CD14-positive monocyte (primary cell): ENCODE measurements around the gene SEC24D. TPM values are rescaled to one million over a fixed set of nuclear protein-coding genes. Genes with fewer than 3 reads are reported as not detected.

Experiments
- DNase-seq, 3 donors: peaks; one replicate each; pipeline ENCODE4 v3.0.0-alpha.2; 2011 to 2022
- H2AFZ ChIP-seq: 2 replicates; pipeline ENCODE4 v1.6.0; 2012; ENCODE audit warnings: mild to moderate bottlenecking, low read depth, low read length, inconsistent platforms; ENCODE audit not compliant: insufficient read depth, poor library complexity, severe bottlenecking
- H3K27ac ChIP-seq, 2 donors: 1 replicate in 1 of 2; 2 replicates in 1 of 2; pipeline ENCODE4 v1.5.1; 2012 to 2013; ENCODE audit warnings: low read length in 2 of 2, control low read depth in 1 of 2, inconsistent platforms in 1 of 2, low read depth in 1 of 2, mild to moderate bottlenecking in 1 of 2
- H3K27me3 ChIP-seq, 2 donors: one replicate each; pipeline versions ENCODE4 v1.6.0 to v1.6.1; 2011 to 2013; ENCODE audit warnings: low read length in 2 of 2; ENCODE audit not compliant: control insufficient read depth in 2 of 2, insufficient read depth in 2 of 2
- H3K36me3 ChIP-seq, 2 donors: replicated peaks in 1 of 2; 1 replicate in 1 of 2; 2 replicates in 1 of 2; pipeline versions ENCODE4 v1.5.1 to v1.6.1; 2012 to 2013; ENCODE audit warnings: low read length in 2 of 2, control low read depth in 1 of 2, inconsistent platforms in 1 of 2, mild to moderate bottlenecking in 1 of 2; ENCODE audit not compliant: insufficient read depth in 2 of 2, control insufficient read depth in 1 of 2
- H3K4me1 ChIP-seq, 2 donors: 1 replicate in 1 of 2; 2 replicates in 1 of 2; pipeline versions ENCODE4 v1.5.1 to v1.6.1; 2012 to 2013; ENCODE audit warnings: low read length in 2 of 2, control low read depth in 1 of 2, inconsistent platforms in 1 of 2, mild to moderate bottlenecking in 1 of 2, moderate library complexity in 1 of 2; ENCODE audit not compliant: insufficient read depth in 2 of 2, control insufficient read depth in 1 of 2
- H3K4me2 ChIP-seq: replicated peaks from 2 replicates; pipeline ENCODE3; 2012; ENCODE audit warnings: low read length, moderate library complexity, mild to moderate bottlenecking; ENCODE audit not compliant: poor library complexity, severe bottlenecking; ENCODE audit errors: extremely low read depth
- H3K4me3 ChIP-seq, 3 experiments: fragments of 200-600 bp in 1 of 3; sonication (generic) in 1 of 3; replicated peaks in 1 of 3; 1 replicate in 2 of 3; 2 replicates in 1 of 3; pipeline ENCODE4 v1.5.1; 2011 to 2013; ENCODE audit warnings: low read length in 3 of 3, mild to moderate bottlenecking in 3 of 3, control low read depth in 2 of 3, low read depth in 2 of 3, inconsistent platforms in 1 of 3, moderate library complexity in 1 of 3
- H3K79me2 ChIP-seq: 2 replicates; pipeline ENCODE4 v1.6.0; 2012; ENCODE audit warnings: mild to moderate bottlenecking, control low read depth, inconsistent platforms, low read length, moderate library complexity; ENCODE audit not compliant: insufficient read depth
- H3K9ac ChIP-seq: 2 replicates; pipeline ENCODE4 v1.6.0; 2017; ENCODE audit warnings: low read length, mild to moderate bottlenecking; ENCODE audit not compliant: insufficient read depth, poor library complexity, severe bottlenecking
- H3K9me3 ChIP-seq, 2 donors: replicated peaks in 1 of 2; 1 replicate in 1 of 2; 2 replicates in 1 of 2; pipeline versions ENCODE4 v1.5.1 to v1.6.1; 2012 to 2013; ENCODE audit warnings: low read length in 2 of 2, control low read depth in 1 of 2; ENCODE audit not compliant: control insufficient read depth in 1 of 2, insufficient read depth in 1 of 2
- H4K20me1 ChIP-seq: 2 replicates; pipeline ENCODE4 v1.6.0; 2012; ENCODE audit warnings: mild to moderate bottlenecking, low read length, control low read depth, moderate library complexity; ENCODE audit not compliant: insufficient read depth
- H3K27ac Mint-ChIP-seq, 7 donors: one replicate each; pipeline ENCODE4 v1.8.0; 2020; ENCODE audit warnings: mild to moderate bottlenecking in 7 of 7, mixed read lengths in 7 of 7, moderate library complexity in 6 of 7, inconsistent platforms in 2 of 7
- H3K27me3 Mint-ChIP-seq, 3 donors: one replicate each; pipeline ENCODE4 v1.8.0; 2021 to 2022; ENCODE audit warnings: low read depth in 3 of 3, mild to moderate bottlenecking in 3 of 3, mixed read lengths in 3 of 3, moderate library complexity in 3 of 3, inconsistent platforms in 1 of 3
- H3K36me3 Mint-ChIP-seq, 2 donors: one replicate each; pipeline ENCODE4 v1.8.0; 2020; ENCODE audit warnings: mixed read lengths in 2 of 2, inconsistent platforms in 1 of 2, mild to moderate bottlenecking in 1 of 2
- H3K4me1 Mint-ChIP-seq: one replicate; pipeline ENCODE4 v1.8.0; 2020; ENCODE audit warnings: mild to moderate bottlenecking, mixed read lengths
- H3K4me3 Mint-ChIP-seq, 2 donors: one replicate each; pipeline ENCODE4 v1.8.0; 2020; ENCODE audit warnings: mild to moderate bottlenecking in 2 of 2, mixed read lengths in 2 of 2, moderate library complexity in 1 of 2
- H3K9me3 Mint-ChIP-seq, 7 donors: one replicate each; pipeline ENCODE4 v1.8.0; 2020 to 2022; ENCODE audit warnings: mixed read lengths in 7 of 7, mild to moderate bottlenecking in 6 of 7, moderate library complexity in 6 of 7, inconsistent platforms in 2 of 7
- CTCF ChIP-seq: fragments of 200-600 bp; IDR thresholded peaks from one replicate; pipeline ENCODE4 v1.8.0; 2022; ENCODE audit warnings: antibody characterized with exemption, mild to moderate bottlenecking
- WGBS: methylation state at CpG from one replicate; pipeline ENCODE4 v1.1.5; 2013; ENCODE audit warnings: missing lambda C conversion rate; ENCODE audit not compliant: insufficient coverage; 5-methylcytosine and 5-hydroxymethylcytosine counted together
- intact Hi-C, 2 donors: fragments of 100-400 bp; cut with micrococcal nuclease; formaldehyde crosslinking; loops; one replicate each; pipeline versions ENCODE4 v1.15.0 to v1.15.1; 2023
- polyA plus RNA-seq, 3 donors: library from polyadenylated mRNA; depleted of rRNA in 1 of 3; unstranded in 2 of 3; stranded (reverse) in 1 of 3; fragments of 300-500 nt in 2 of 3; fragments of >200 nt in 1 of 3; fragmentation: Illumina TruSeq in 2 of 3; gene quantifications; 1 replicate in 2 of 3; 2 replicates in 1 of 3; pipeline ENCODE4 v1.2.3, GENCODE V29; 2012 to 2021

SEC24D gene
- polyA plus RNA-seq, 3 donors: 16.8 to 31.3 (median 22.6) TPM

- no peak for DNase-seq
- H3K36me3 ChIP-seq: peaks cover 52 to 90% of the 10 kb centered on the region in 2 donors
- no peak overlapping the region for H2AFZ ChIP-seq
- H3K9ac ChIP-seq: no peak overlapping the region
- Mint-ChIP-seq H3K9me3 (no peaks in the 10 kb centered on the region), H3K27me3 (peaks cover 0 to 3% (median 2%) of the 10 kb centered on the region in 3 donors), H3K4me1 (peaks cover 1% of the 10 kb centered on the region), H3K4me3 (no peak overlapping the region), H3K27ac (peak overlapping the region in 1 of 7 donors; percentile 72), H3K36me3 (peaks cover 51 to 73% of the 10 kb centered on the region in 2 donors)
- no peaks in the 10 kb centered on the region for H3K4me1 ChIP-seq
- TF ChIP-seq CTCF: no peak
- intact Hi-C loops: no loop called here
- peaks cover 55% of the 10 kb centered on the region for H3K79me2 ChIP-seq
- H3K9me3 ChIP-seq: no peaks in the 10 kb centered on the region
- H3K4me2 ChIP-seq: no peak overlapping the region
- H3K27ac ChIP-seq: no peak overlapping the region
- no peak overlapping the region for H3K4me3 ChIP-seq
- no peaks in the 10 kb centered on the region for H3K27me3 ChIP-seq
- H4K20me1 ChIP-seq: peaks cover 24% of the 10 kb centered on the region
- WGBS: 100% methylated on average over 1 of the region's 4 CpGs
Observed at GRCh38 chr4:118817178-118817930, 18.6 kb downstream of the SEC24D start.

GRCh38 chr4:118816538-118817177 is 19.3 kb downstream of the SEC24D start:
- H2AFZ ChIP-seq: no peak overlapping the region
- no peak overlapping the region for H3K4me2 ChIP-seq
- peaks cover 53 to 90% of the 10 kb centered on the region in 2 donors for H3K36me3 ChIP-seq
- peaks cover 0 to 3% (median 2%) of the 10 kb centered on the region in 3 donors for H3K27me3 Mint-ChIP-seq
- no peak overlapping the region for H3K4me3 ChIP-seq
- no peak overlapping the region for H3K4me3 Mint-ChIP-seq
- H3K27ac Mint-ChIP-seq: no peak overlapping the region
- H3K4me1 Mint-ChIP-seq: peaks cover 6% of the 10 kb centered on the region
- no peak overlapping the region for H3K9ac ChIP-seq
- H4K20me1 ChIP-seq: peaks cover 19% of the 10 kb centered on the region
- DNase-seq: no peak
- intact Hi-C loops: no loop called here
- no peak for TF ChIP-seq CTCF
- no peaks in the 10 kb centered on the region for H3K27me3 ChIP-seq
- H3K27ac ChIP-seq: no peak overlapping the region
- H3K9me3 ChIP-seq: no peaks in the 10 kb centered on the region
- WGBS: no CpG with 5 or more reads among the region's 1 CpG
- peaks cover 48% of the 10 kb centered on the region for H3K79me2 ChIP-seq
- H3K9me3 Mint-ChIP-seq: no peaks in the 10 kb centered on the region
- H3K36me3 Mint-ChIP-seq: peaks cover 54 to 75% of the 10 kb centered on the region in 2 donors
- H3K4me1 ChIP-seq: peaks cover 3 to 6% of the 10 kb centered on the region in 2 donors
